ENCODE data around the gene RSPO1. TPM values are rescaled to one million over a fixed set of nuclear protein-coding genes. Genes with fewer than 3 reads are reported as not detected.

Gene RSPO1
- total and polyA plus RNA-seq, 2 donors (not counting 1 experiment from before 2014, with no cell fraction given) = not detected

DNA sequence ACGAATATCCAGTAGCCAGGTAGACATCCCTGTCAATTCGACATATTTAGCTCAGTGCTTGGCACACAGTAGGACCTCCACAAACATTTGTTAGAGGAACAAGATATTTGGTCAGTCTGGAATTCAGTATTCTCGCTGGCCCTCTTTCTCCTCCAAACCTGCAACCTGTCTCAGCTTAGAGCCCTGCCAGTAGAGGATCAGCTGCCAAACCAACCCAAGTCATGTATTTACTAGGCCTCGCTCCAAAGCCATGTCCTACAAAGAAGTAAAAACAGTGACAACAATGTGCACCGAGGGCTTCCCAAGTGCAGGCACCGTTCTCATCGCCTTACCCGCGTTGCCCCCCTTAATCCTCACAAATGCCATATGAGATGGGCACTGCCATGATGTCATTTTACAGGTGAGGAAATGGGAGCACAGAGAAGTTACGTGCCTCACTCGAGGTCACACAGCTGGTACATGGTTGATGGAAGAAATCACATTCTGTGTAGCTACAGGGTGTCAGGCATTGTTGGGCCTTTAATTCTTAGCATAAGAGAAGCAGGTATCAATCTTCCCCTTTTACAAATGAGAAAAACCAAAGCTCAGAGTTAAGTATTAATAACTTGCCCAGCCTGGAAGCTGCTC, 31.7 kb upstream of the RSPO1 start:
- DNase-seq = no peak
- H3K9me3 ChIP-seq (ENCODE audit: control extremely low read depth in 1 of 3, control insufficient read depth in 2 of 3, insufficient read depth in 1 of 3, low read length in 2 of 3) = no peaks in the 10 kb centered on the region
- H4K20me1 ChIP-seq (ENCODE audit: control insufficient read depth, insufficient read depth, low read length, poor library complexity, severe bottlenecking) = no peaks in the 10 kb centered on the region
- H3K4me1 ChIP-seq (ENCODE audit: control insufficient read depth in 2 of 2, insufficient read depth in 2 of 2, low read length in 2 of 2) = no peaks in the 10 kb centered on the region
- H3K27ac ChIP-seq (ENCODE audit: low read length in 2 of 2) = no peak overlapping the region
- ChIA-PET POLR2A (no interaction called here), CTCF (interaction anchor here (0.8 to 1.7 kb wide), 2 partner anchors 15 to 69 kb away, joined by 3 to 6 read pairs; no protein-coding TSS in a partner anchor)
- H3K9ac ChIP-seq (ENCODE audit: low read length) = no peak overlapping the region
- Mint-ChIP-seq H3K9me3 (ENCODE audit: insufficient read depth) (no peaks in the 10 kb centered on the region), H3K4me1 (no peaks in the 10 kb centered on the region), H3K4me3 (no peak overlapping the region), H3K27ac (no peak overlapping the region), H3K27me3 (peaks cover 3% of the 10 kb centered on the region)
- intact Hi-C loops (cut with micrococcal nuclease) = no loop called here
- TF ChIP-seq, protein P1, sequence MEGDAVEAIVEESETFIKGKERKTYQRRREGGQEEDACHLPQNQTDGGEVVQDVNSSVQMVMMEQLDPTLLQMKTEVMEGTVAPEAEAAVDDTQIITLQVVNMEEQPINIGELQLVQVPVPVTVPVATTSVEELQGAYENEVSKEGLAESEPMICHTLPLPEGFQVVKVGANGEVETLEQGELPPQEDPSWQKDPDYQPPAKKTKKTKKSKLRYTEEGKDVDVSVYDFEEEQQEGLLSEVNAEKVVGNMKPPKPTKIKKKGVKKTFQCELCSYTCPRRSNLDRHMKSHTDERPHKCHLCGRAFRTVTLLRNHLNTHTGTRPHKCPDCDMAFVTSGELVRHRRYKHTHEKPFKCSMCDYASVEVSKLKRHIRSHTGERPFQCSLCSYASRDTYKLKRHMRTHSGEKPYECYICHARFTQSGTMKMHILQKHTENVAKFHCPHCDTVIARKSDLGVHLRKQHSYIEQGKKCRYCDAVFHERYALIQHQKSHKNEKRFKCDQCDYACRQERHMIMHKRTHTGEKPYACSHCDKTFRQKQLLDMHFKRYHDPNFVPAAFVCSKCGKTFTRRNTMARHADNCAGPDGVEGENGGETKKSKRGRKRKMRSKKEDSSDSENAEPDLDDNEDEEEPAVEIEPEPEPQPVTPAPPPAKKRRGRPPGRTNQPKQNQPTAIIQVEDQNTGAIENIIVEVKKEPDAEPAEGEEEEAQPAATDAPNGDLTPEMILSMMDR (IDR thresholded peaks at IDR 0.05) = no peak
- no peak for TF ChIP-seq EZH2 (IDR thresholded peaks at IDR 0.05; ENCODE audit: borderline replicate concordance, insufficient read depth, low read depth, low read length, poor library complexity, severe bottlenecking)
- no peak overlapping the region for H3K4me2 ChIP-seq (replicated peaks; ENCODE audit: low read depth, low read length, poor library complexity, severe bottlenecking)
- no peaks in the 10 kb centered on the region for H3K79me2 ChIP-seq (ENCODE audit: control insufficient read depth, insufficient read depth, low read length)
- H3K27me3 ChIP-seq (replicated peaks in 1 of 4; ENCODE audit: control extremely low read depth in 1 of 4, control insufficient read depth in 3 of 4, insufficient read depth in 4 of 4, low read length in 3 of 4) = peaks cover 0 to 12% (median 0%) of the 10 kb centered on the region in 4 experiments
- ATAC-seq (ENCODE audit: low read depth) = no peak
- no peak overlapping the region for H3K4me3 ChIP-seq (ENCODE audit: control extremely low read depth in 1 of 5, extremely low read depth in 1 of 5, insufficient read depth in 1 of 5, low read depth in 2 of 5, low read length in 4 of 5)
- no peak overlapping the region for H2AFZ ChIP-seq (ENCODE audit: insufficient read depth, low read depth, low read length, poor library complexity, severe bottlenecking)
- 96% methylated on average over 8 of the region's 11 CpGs for WGBS (ENCODE audit: insufficient coverage)
- H3K36me3 ChIP-seq (replicated peaks in 1 of 2; ENCODE audit: control extremely low read depth in 1 of 2, control insufficient read depth in 1 of 2, extremely low read depth in 1 of 2, insufficient read depth in 2 of 2, low read length in 1 of 2) = no peaks in the 10 kb centered on the region

DNA sequence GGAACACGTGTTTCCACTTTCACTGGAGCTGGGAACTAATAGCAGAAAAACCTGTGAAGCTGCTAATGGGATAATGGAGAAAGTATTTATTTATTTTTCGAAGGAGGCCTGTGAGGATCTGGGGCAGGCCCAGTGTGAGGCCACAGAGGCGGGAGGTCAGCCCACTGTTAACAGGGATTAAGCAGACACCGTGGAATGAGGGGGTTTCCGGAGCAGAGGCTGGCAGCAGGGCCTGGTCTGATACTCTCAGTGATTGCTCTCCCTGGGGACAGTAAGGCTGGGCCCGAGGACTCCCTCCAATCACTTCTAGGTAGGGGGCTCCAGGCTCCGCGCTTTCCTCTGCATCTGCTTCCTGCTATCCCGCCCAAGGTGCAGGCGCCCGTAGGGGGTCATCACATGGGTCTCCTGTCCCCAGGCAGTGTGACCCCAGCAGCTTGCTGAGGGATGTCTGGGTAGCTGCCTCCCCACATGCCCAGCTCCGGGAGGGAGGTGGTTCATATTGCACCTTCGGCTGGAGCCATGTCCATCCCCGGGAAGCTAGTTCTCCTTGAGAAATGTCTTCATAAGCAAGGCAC, 28.8 kb upstream of the RSPO1 start:
- Mint-ChIP-seq H3K4me1 (no peaks in the 10 kb centered on the region), H3K4me3 (no peak overlapping the region), H3K27me3 (peaks cover 8% of the 10 kb centered on the region), H3K9me3 (ENCODE audit: insufficient read depth) (no peaks in the 10 kb centered on the region), H3K27ac (no peak overlapping the region)
- H3K4me2 ChIP-seq (replicated peaks; ENCODE audit: low read depth, low read length, poor library complexity, severe bottlenecking) = no peak overlapping the region
- H3K4me1 ChIP-seq (ENCODE audit: control insufficient read depth in 2 of 2, insufficient read depth in 2 of 2, low read length in 2 of 2) = no peaks in the 10 kb centered on the region
- ATAC-seq (ENCODE audit: low read depth) = no peak
- H3K27me3 ChIP-seq (replicated peaks in 1 of 4; ENCODE audit: control extremely low read depth in 1 of 4, control insufficient read depth in 3 of 4, insufficient read depth in 4 of 4, low read length in 3 of 4) = peaks cover 0 to 4% (median 0%) of the 10 kb centered on the region in 4 experiments
- DNase-seq = no peak
- ChIA-PET POLR2A (no interaction called here), CTCF (no interaction called here)
- H3K27ac ChIP-seq (ENCODE audit: low read length in 2 of 2) = no peak overlapping the region
- H3K9me3 ChIP-seq (ENCODE audit: control extremely low read depth in 1 of 3, control insufficient read depth in 2 of 3, insufficient read depth in 1 of 3, low read length in 2 of 3) = no peaks in the 10 kb centered on the region
- H4K20me1 ChIP-seq (ENCODE audit: control insufficient read depth, insufficient read depth, low read length, poor library complexity, severe bottlenecking) = no peaks in the 10 kb centered on the region
- no peak overlapping the region for H3K9ac ChIP-seq (ENCODE audit: low read length)
- H3K4me3 ChIP-seq (ENCODE audit: control extremely low read depth in 1 of 5, extremely low read depth in 1 of 5, insufficient read depth in 1 of 5, low read depth in 2 of 5, low read length in 4 of 5) = no peak overlapping the region
- H3K36me3 ChIP-seq (replicated peaks in 1 of 2; ENCODE audit: control extremely low read depth in 1 of 2, control insufficient read depth in 1 of 2, extremely low read depth in 1 of 2, insufficient read depth in 2 of 2, low read length in 1 of 2) = no peaks in the 10 kb centered on the region
- TF ChIP-seq EZH2 (IDR thresholded peaks at IDR 0.05; ENCODE audit: borderline replicate concordance, insufficient read depth, low read depth, low read length, poor library complexity, severe bottlenecking) = no peak
- TF ChIP-seq, protein P1 (IDR thresholded peaks at IDR 0.05) = no peak
- intact Hi-C loops (cut with micrococcal nuclease) = no loop called here
- H2AFZ ChIP-seq (ENCODE audit: insufficient read depth, low read depth, low read length, poor library complexity, severe bottlenecking) = no peak overlapping the region
- H3K79me2 ChIP-seq (ENCODE audit: control insufficient read depth, insufficient read depth, low read length) = no peaks in the 10 kb centered on the region
- 79% methylated on average over 14 of the region's 14 CpGs for WGBS (ENCODE audit: insufficient coverage)

All from B cell (primary cell).